Karpas-422 (cell line): ENCODE measurements around the gene PARP4. TPM values are rescaled to one million over a fixed set of nuclear protein-coding genes. Genes with fewer than 3 reads are reported as not detected.

Experiments used
- DNase-seq: peaks from one replicate; pipeline ENCODE4 v3.0.0-alpha.2; 2015
- H2AFZ ChIP-seq: fragments of 200-600 bp; sonication (generic); 2 replicates; pipeline ENCODE4 v1.6.1; 2014; ENCODE audit warnings: antibody characterized with exemption, low read length, mixed read lengths
- H3K27ac ChIP-seq: fragments of 200-600 bp; sonication (generic); 2 replicates; pipeline ENCODE4 v1.5.1; 2014; ENCODE audit warnings: mild to moderate bottlenecking, low read length, moderate library complexity
- H3K27me3 ChIP-seq: fragments of 200-600 bp; sonication (generic); 2 replicates; pipeline ENCODE4 v1.6.1; 2014; ENCODE audit warnings: low read length, mixed read lengths
- H3K36me3 ChIP-seq: fragments of 200-600 bp; sonication (generic); 2 replicates; pipeline ENCODE4 v1.6.1; 2014; ENCODE audit warnings: low read length, mixed read lengths; ENCODE audit not compliant: insufficient read depth
- H3K4me1 ChIP-seq: fragments of 200-600 bp; sonication (generic); 2 replicates; pipeline ENCODE4 v1.6.1; 2014; ENCODE audit warnings: mild to moderate bottlenecking, low read length, mixed read lengths
- H3K4me2 ChIP-seq: fragments of 200-600 bp; sonication (generic); 2 replicates; pipeline ENCODE4 v1.6.1; 2014; ENCODE audit warnings: low read length, low read depth, mild to moderate bottlenecking; ENCODE audit not compliant: poor library complexity, severe bottlenecking
- H3K4me3 ChIP-seq: fragments of 200-600 bp; sonication (generic); 2 replicates; pipeline ENCODE4 v1.5.1; 2014; ENCODE audit warnings: mild to moderate bottlenecking, antibody characterized with exemption, low read length, mixed read lengths
- H3K79me2 ChIP-seq: fragments of 200-600 bp; sonication (generic); 2 replicates; pipeline ENCODE4 v1.6.1; 2014; ENCODE audit warnings: mild to moderate bottlenecking, low read length, mixed read lengths
- H3K9ac ChIP-seq: fragments of 200-600 bp; sonication (generic); 2 replicates; pipeline ENCODE4 v1.6.0; 2014; ENCODE audit warnings: low read length
- H3K9me2 ChIP-seq: fragments of 200-600 bp; sonication (generic), shearing (Covaris generic); replicated peaks from 2 replicates; pipeline ENCODE4 v1.6.0; 2014; ENCODE audit warnings: mild to moderate bottlenecking, low read length, moderate library complexity; ENCODE audit not compliant: insufficient read depth
- H3K9me3 ChIP-seq: fragments of 300-700, 200-600 bp; sonication (generic); 2 replicates; pipeline ENCODE4 v1.6.1; 2014; ENCODE audit warnings: low read length, mixed read lengths
- H4K20me1 ChIP-seq: fragments of 200-600 bp; sonication (generic); 2 replicates; pipeline ENCODE4 v1.6.1; 2014; ENCODE audit warnings: mild to moderate bottlenecking, antibody characterized with exemption, low read length, low read depth; ENCODE audit not compliant: insufficient read depth
- total RNA-seq: library from RNA; depleted of rRNA; stranded (reverse); fragments of >200 nt; shearing (Covaris generic); gene quantifications from 2 replicates; pipeline ENCODE4 v1.2.3, GENCODE V29; 2014; ENCODE audit warnings: low replicate concordance

PARP4 gene
- total RNA-seq, 1 experiment from 2014 or later: 33.0 TPM

- H3K4me1 ChIP-seq: no peaks in the 10 kb centered on the region
- H3K36me3 ChIP-seq: no peaks in the 10 kb centered on the region
- no peak overlapping the region for H3K27ac ChIP-seq
- no peaks in the 10 kb centered on the region for H4K20me1 ChIP-seq
- no peak overlapping the region for H3K9ac ChIP-seq
- H2AFZ ChIP-seq: no peak overlapping the region
- no peaks in the 10 kb centered on the region for H3K27me3 ChIP-seq
- no peak overlapping the region for H3K4me3 ChIP-seq
- H3K9me3 ChIP-seq: no peaks in the 10 kb centered on the region
- DNase-seq: no peak
- no peaks in the 10 kb centered on the region for H3K9me2 ChIP-seq
- no peaks in the 10 kb centered on the region for H3K79me2 ChIP-seq
- no peak overlapping the region for H3K4me2 ChIP-seq
Measured at GRCh38 chr13:24540236-24541126, 27.9 kb upstream of the PARP4 start.

DNA sequence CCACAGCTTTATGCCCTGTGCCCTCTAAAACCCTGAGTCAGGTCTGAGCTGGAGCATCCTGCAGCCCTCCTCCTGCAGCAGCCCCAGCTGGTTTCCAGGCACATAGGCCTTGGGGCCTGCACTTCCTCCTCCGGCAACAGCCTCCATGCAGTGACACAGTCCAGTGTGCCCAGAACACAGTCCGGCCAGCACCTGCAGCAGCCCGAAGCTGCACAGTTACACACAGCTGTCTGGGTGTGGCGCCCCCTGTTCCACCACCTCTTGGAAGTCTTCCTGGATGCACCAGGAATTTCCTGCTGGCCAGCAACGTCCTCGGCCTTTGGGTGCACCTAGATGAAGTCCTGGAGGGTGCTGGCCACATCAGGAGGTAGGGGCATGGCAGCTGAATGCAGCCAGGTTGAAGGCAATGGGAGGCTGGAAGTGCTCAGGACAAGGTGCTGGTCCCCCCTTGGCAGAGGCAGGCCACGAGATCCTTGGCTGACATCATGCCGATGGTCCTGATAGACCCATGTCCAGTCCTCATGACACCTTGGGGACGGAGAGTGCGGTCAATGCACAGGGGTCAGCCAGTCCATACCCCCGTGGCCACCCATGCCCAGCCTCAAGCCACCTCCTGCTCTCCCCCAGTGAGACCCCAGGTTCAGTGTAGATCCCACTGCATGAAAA is 27.1 kb upstream of the PARP4 start:
- H3K9me2 ChIP-seq: no peaks in the 10 kb centered on the region
- H3K4me1 ChIP-seq: no peaks in the 10 kb centered on the region
- no peaks in the 10 kb centered on the region for H4K20me1 ChIP-seq
- no peak for DNase-seq
- no peaks in the 10 kb centered on the region for H3K27me3 ChIP-seq
- no peak overlapping the region for H3K9ac ChIP-seq
- no peak overlapping the region for H3K27ac ChIP-seq
- H3K36me3 ChIP-seq: no peaks in the 10 kb centered on the region
- H3K9me3 ChIP-seq: no peaks in the 10 kb centered on the region
- H3K79me2 ChIP-seq: no peaks in the 10 kb centered on the region
- H2AFZ ChIP-seq: no peak overlapping the region
- no peak overlapping the region for H3K4me3 ChIP-seq
- H3K4me2 ChIP-seq: no peak overlapping the region

DNA sequence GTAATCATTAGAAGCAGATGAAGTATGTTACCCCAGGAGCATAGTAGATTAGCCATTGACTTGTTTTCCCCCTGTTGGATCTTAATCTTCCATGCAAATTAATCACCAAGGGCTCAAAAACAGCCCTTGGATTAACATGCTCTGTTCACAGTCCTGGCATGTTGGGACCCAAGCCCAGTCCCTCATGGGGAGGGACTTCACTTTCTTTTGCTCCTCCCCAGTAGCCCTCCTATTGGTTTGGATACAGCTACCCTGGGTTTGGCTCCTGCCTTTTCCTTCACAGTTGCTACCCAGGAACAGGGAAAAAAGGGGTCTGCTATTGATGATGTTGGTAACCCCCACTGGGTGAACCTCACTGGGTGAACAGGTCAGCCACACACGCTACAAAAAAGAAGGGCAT is 16.9 kb upstream of the PARP4 start:
- Histone ChIP-seq H3K4me2 (no peak overlapping the region), H3K27ac (no peak overlapping the region), H4K20me1 (no peaks in the 10 kb centered on the region), H3K9me3 (no peaks in the 10 kb centered on the region), H3K9ac (no peak overlapping the region), H3K79me2 (no peaks in the 10 kb centered on the region), H3K4me3 (no peak overlapping the region), H3K36me3 (no peaks in the 10 kb centered on the region), H2AFZ (no peak overlapping the region), H3K27me3 (no peaks in the 10 kb centered on the region), H3K9me2 (no peaks in the 10 kb centered on the region), H3K4me1 (no peaks in the 10 kb centered on the region)
- peak; percentile 25 for DNase-seq

- no peak overlapping the region for H3K4me3 ChIP-seq
Measured at GRCh38 chr13:24528816-24529398, 16.3 kb upstream of the PARP4 start.

DNA sequence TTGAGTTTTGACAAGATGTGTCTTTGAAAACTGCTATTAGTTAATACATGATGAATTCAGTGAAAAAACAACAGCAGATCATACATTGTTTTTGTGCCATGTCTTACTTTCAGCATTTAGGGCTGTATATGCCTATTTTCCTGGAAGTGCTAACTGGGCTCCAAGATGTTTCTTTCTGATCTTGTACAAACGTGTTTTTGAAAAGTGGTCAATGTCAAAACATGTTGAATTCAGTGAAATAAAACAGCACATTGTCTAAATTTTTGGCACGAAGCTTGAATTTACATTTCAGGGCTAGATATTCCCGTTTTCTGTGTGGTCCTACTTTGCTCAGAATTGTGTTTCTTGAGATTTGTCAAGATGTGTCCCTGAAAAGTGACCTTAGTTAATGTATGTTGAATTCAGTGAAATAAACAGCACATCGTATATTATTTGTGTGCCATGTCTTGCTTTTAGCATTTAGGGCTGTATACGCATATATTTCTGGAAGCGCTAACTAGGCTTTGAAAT is 14.7 kb upstream of the PARP4 start:
- DNase-seq: no peak
- H3K9me2 ChIP-seq: no peaks in the 10 kb centered on the region
- H3K27me3 ChIP-seq: no peaks in the 10 kb centered on the region
- H4K20me1 ChIP-seq: no peaks in the 10 kb centered on the region
- no peaks in the 10 kb centered on the region for H3K36me3 ChIP-seq
- H3K4me2 ChIP-seq: no peak overlapping the region
- H3K4me3 ChIP-seq: no peak overlapping the region
- H3K79me2 ChIP-seq: no peaks in the 10 kb centered on the region
- no peaks in the 10 kb centered on the region for H3K4me1 ChIP-seq
- no peak overlapping the region for H2AFZ ChIP-seq
- no peak overlapping the region for H3K27ac ChIP-seq
- H3K9me3 ChIP-seq: no peaks in the 10 kb centered on the region
- no peak overlapping the region for H3K9ac ChIP-seq

More at GRCh38 chr13:24528816-24529398, 16.3 kb upstream of the PARP4 start:
- Histone ChIP-seq H3K27me3 (no peaks in the 10 kb centered on the region), H3K4me1 (no peaks in the 10 kb centered on the region), H3K9me3 (no peaks in the 10 kb centered on the region), H3K36me3 (no peaks in the 10 kb centered on the region), H3K9ac (no peak overlapping the region), H3K9me2 (no peaks in the 10 kb centered on the region), H4K20me1 (no peaks in the 10 kb centered on the region), H3K79me2 (no peaks in the 10 kb centered on the region), H3K27ac (no peak overlapping the region), H2AFZ (no peak overlapping the region), H3K4me2 (no peak overlapping the region)
- DNase-seq: no peak

DNA sequence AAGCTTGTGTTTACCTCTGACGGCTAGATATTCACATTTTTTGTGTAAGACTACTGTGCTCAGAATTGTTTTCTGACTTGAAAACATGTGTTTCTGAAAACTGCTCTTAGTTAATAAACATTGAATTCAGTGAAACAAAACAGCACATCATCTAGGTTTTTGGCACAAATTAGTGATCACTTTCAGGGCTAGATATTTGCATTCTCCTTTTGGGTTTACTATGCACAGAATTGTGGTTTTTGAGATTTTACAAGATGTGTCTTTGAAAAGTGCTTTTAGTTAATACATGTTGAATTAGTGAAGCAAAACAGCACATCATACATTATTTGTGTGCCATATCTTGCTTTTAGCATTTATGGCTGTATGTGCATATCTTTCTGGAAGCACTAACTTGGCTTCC is 8.2 kb upstream of the PARP4 start:
- Histone ChIP-seq H3K9ac (no peak overlapping the region), H3K4me3 (no peak overlapping the region), H3K27me3 (no peaks in the 10 kb centered on the region), H3K9me2 (no peaks in the 10 kb centered on the region), H3K36me3 (no peaks in the 10 kb centered on the region), H3K27ac (no peak overlapping the region), H2AFZ (no peak overlapping the region), H3K79me2 (no peaks in the 10 kb centered on the region), H4K20me1 (no peaks in the 10 kb centered on the region), H3K4me1 (no peaks in the 10 kb centered on the region), H3K9me3 (no peaks in the 10 kb centered on the region), H3K4me2 (no peak overlapping the region)
- no peak for DNase-seq

DNA sequence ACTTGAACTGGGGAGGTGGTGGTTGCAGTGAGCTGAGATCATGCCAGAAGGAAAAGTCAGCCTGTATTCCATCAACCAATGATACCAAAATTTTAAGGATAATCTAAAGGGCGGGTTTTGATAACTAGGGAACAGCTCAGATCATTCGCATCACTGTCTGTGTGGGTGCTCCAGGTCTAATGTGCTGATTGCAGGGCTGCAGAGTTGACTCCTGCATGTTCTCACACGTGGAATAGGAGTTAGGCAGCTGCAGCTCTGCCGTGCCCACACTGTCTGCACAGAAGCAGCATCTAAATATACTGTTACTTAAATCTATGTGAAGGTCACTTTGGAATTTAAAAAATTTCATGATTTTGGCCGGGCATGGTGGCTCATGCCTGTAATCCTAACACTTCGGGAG is 4.3 kb upstream of the PARP4 start:
- DNase-seq: no peak
- Histone ChIP-seq H3K4me1 (peaks cover 9% of the 10 kb centered on the region), H2AFZ (no peak overlapping the region), H3K79me2 (peaks cover 4% of the 10 kb centered on the region), H3K4me2 (no peak overlapping the region), H4K20me1 (no peaks in the 10 kb centered on the region), H3K27me3 (no peaks in the 10 kb centered on the region), H3K9me3 (no peaks in the 10 kb centered on the region), H3K9ac (no peak overlapping the region), H3K27ac (no peak overlapping the region), H3K36me3 (no peaks in the 10 kb centered on the region), H3K4me3 (no peak overlapping the region), H3K9me2 (no peaks in the 10 kb centered on the region)

- H3K4me2 ChIP-seq: peak overlapping the region; percentile 87
- no peaks in the 10 kb centered on the region for H3K9me3 ChIP-seq
- DNase-seq: no peak
- H3K36me3 ChIP-seq: peaks cover 4% of the 10 kb centered on the region; the same call in 1 of the 2 replicates
- peak overlapping the region; percentile 98 for H2AFZ ChIP-seq
- peak overlapping the region; percentile 88 for H3K9ac ChIP-seq
- peaks cover 20% of the 10 kb centered on the region for H3K4me1 ChIP-seq
- peak overlapping the region; percentile 93 for H3K4me3 ChIP-seq
- H3K27ac ChIP-seq: no peak overlapping the region
- H3K9me2 ChIP-seq: no peaks in the 10 kb centered on the region
- peaks cover 45% of the 10 kb centered on the region for H3K79me2 ChIP-seq
- no peaks in the 10 kb centered on the region for H3K27me3 ChIP-seq
- H4K20me1 ChIP-seq: no peaks in the 10 kb centered on the region
Measured at GRCh38 chr13:24512908-24513213, 283 bp upstream of the PARP4 start.
